CD8-positive, alpha-beta memory T cell (primary cell): ENCODE data around the gene KLHL2. TPM values are rescaled to one million over a fixed set of nuclear protein-coding genes. Genes with fewer than 3 reads are reported as not detected.
A peak's percentile ranks its signal among the peaks of the same experiment; 100 is the strongest.

ENCODE experiments used
- CTCF ChIA-PET: fragments of 350-600 bp; sonication (Branson Sonifier 250); formaldehyde crosslinking; loops from one replicate; lab custom pipeline; 2021; ENCODE audit warnings: antibody characterized with exemption; lab: Charles Lee
- POLR2A ChIA-PET: fragments of 350-600 bp; sonication (Branson Sonifier 250); formaldehyde crosslinking; loops from one replicate; lab custom pipeline; 2021; ENCODE audit warnings: antibody characterized with exemption; lab: Charles Lee
- DNase-seq, 5 donors: peaks; one replicate each; pipeline versions ENCODE4 v3.0.0 to v3.0.0-alpha.2; 2020 to 2022; ENCODE audit warnings: mixed read lengths in 1 of 5
- H3K27ac ChIP-seq: one replicate; pipeline ENCODE4 v1.7.0; 2013; ENCODE audit warnings: low read depth, mild to moderate bottlenecking, low read length, moderate library complexity
- H3K27me3 ChIP-seq: 2 replicates; pipeline ENCODE4 v1.7.0; 2013; ENCODE audit warnings: low read length, mild to moderate bottlenecking; ENCODE audit not compliant: insufficient read depth, poor library complexity, severe bottlenecking
- H3K36me3 ChIP-seq: 2 replicates; pipeline ENCODE4 v1.7.0; 2013; ENCODE audit warnings: mild to moderate bottlenecking, low read length, moderate library complexity; ENCODE audit not compliant: insufficient read depth
- H3K4me1 ChIP-seq: 2 replicates; pipeline ENCODE4 v1.7.0; 2013; ENCODE audit warnings: mild to moderate bottlenecking, low read length, moderate library complexity; ENCODE audit not compliant: insufficient read depth
- H3K4me3 ChIP-seq: 2 replicates; pipeline ENCODE4 v1.7.0; 2013; ENCODE audit warnings: mild to moderate bottlenecking, low read length
- H3K9me3 ChIP-seq: 2 replicates; pipeline ENCODE4 v1.7.0; 2013; ENCODE audit warnings: mild to moderate bottlenecking, low read length
- H3K27ac Mint-ChIP-seq, 8 donors: one replicate each; pipeline ENCODE4 v1.8.0; 2020 to 2021; ENCODE audit warnings: mixed read lengths in 8 of 8, mild to moderate bottlenecking in 6 of 8, inconsistent platforms in 3 of 8, moderate library complexity in 3 of 8
- H3K27me3 Mint-ChIP-seq, 2 donors: one replicate each; pipeline ENCODE4 v1.8.0; 2020 to 2021; ENCODE audit warnings: mixed read lengths in 2 of 2, mild to moderate bottlenecking in 1 of 2, moderate library complexity in 1 of 2
- H3K36me3 Mint-ChIP-seq, 3 donors: one replicate each; pipeline ENCODE4 v1.8.0; 2020 to 2021; ENCODE audit warnings: mixed read lengths in 3 of 3, inconsistent platforms in 1 of 3, mild to moderate bottlenecking in 1 of 3
- H3K4me1 Mint-ChIP-seq, 3 donors: one replicate each; pipeline ENCODE4 v1.8.0; 2020 to 2021; ENCODE audit warnings: mixed read lengths in 3 of 3, inconsistent platforms in 1 of 3, mild to moderate bottlenecking in 1 of 3
- H3K4me3 Mint-ChIP-seq, 7 donors: one replicate each; pipeline ENCODE4 v1.8.0; 2020 to 2021; ENCODE audit warnings: mixed read lengths in 7 of 7, mild to moderate bottlenecking in 6 of 7, moderate library complexity in 4 of 7, inconsistent platforms in 2 of 7
- H3K9me3 Mint-ChIP-seq, 5 donors: one replicate each; pipeline ENCODE4 v1.8.0; 2020 to 2022; ENCODE audit warnings: mixed read lengths in 5 of 5, mild to moderate bottlenecking in 3 of 5, moderate library complexity in 2 of 5, inconsistent platforms in 1 of 5
- polyA plus RNA-seq: library from polyadenylated mRNA; unstranded; fragments of 300-500 nt; fragmentation: Illumina TruSeq; gene quantifications from one replicate; pipeline ENCODE4 v1.2.3, GENCODE V29; 2021
- total RNA-seq, 2 experiments: library from RNA; stranded (reverse); gene quantifications; one replicate each; pipeline ENCODE4 v1.2.3, GENCODE V29; 2021

The KLHL2 gene
- total and polyA plus RNA-seq, 3 experiments from 2014 or later: 5.2 to 25.9 (median 25.7) TPM

GRCh38 chr4:165325732-165326512 is 118.6 kb downstream of the KLHL2 start:
- no peaks in the 10 kb centered on the region for H3K9me3 ChIP-seq
- peaks cover 7 to 17% (median 13%) of the 10 kb centered on the region in 3 donors for H3K4me1 Mint-ChIP-seq
- H3K4me3 Mint-ChIP-seq: peak overlapping the region in 5 of 7 donors; percentile 13 to 82 (median 25)
- peak overlapping the region in 4 of 8 donors; percentile 60 to 89 (median 80) for H3K27ac Mint-ChIP-seq
- peaks cover 25% of the 10 kb centered on the region for H3K4me1 ChIP-seq
- H3K27ac ChIP-seq: peak overlapping the region; percentile 81
- H3K9me3 Mint-ChIP-seq: peaks cover 0 to 1% (median 0%) of the 10 kb centered on the region in 5 donors
- H3K4me3 ChIP-seq: peak overlapping the region; percentile 70
- H3K36me3 Mint-ChIP-seq: peaks cover 0 to 6% (median 6%) of the 10 kb centered on the region in 3 donors
- peaks cover 0 to 7% of the 10 kb centered on the region in 2 donors for H3K27me3 Mint-ChIP-seq
- CTCF ChIA-PET: interaction anchor here (5.1 kb wide), 1 partner anchor 212 kb away, joined by 16 read pairs; the partner anchor contains the start of gene TMEM192
- H3K36me3 ChIP-seq: no peaks in the 10 kb centered on the region
- POLR2A ChIA-PET: no interaction called here
- DNase-seq: no peak
- no peaks in the 10 kb centered on the region for H3K27me3 ChIP-seq

- Histone ChIP-seq H3K4me1 (peaks cover 25% of the 10 kb centered on the region), H3K27me3 (no peaks in the 10 kb centered on the region), H3K9me3 (no peaks in the 10 kb centered on the region), H3K4me3 (peak overlapping the region; percentile 70), H3K36me3 (no peaks in the 10 kb centered on the region), H3K27ac (peak overlapping the region; percentile 81)
- H3K4me1 Mint-ChIP-seq: peaks cover 16 to 23% (median 22%) of the 10 kb centered on the region in 3 donors
- POLR2A ChIA-PET: interaction anchor here (1.0 to 1.1 kb wide), 3 partner anchors 119 to 1832 kb away, joined by 4 to 13 read pairs (median 9); partner anchors contain the start of genes TMA16 and TMEM192
- H3K4me3 Mint-ChIP-seq: no peak overlapping the region
- H3K27me3 Mint-ChIP-seq: peaks cover 0 to 3% of the 10 kb centered on the region in 2 donors
- DNase-seq: no peak
- peaks cover 4 to 12% (median 6%) of the 10 kb centered on the region in 3 donors for H3K36me3 Mint-ChIP-seq
- H3K27ac Mint-ChIP-seq: peak overlapping the region in 1 of 8 donors; percentile 89
- CTCF ChIA-PET: interaction anchor here (0.8 to 5.1 kb wide), 2 partner anchors 196 to 213 kb away, joined by 4 to 16 read pairs; partner anchors contain the start of gene TMEM192
- peaks cover 0 to 1% (median 0%) of the 10 kb centered on the region in 5 donors for H3K9me3 Mint-ChIP-seq
Observed at GRCh38 chr4:165326831-165327210, 119.5 kb downstream of the KLHL2 start.

DNA sequence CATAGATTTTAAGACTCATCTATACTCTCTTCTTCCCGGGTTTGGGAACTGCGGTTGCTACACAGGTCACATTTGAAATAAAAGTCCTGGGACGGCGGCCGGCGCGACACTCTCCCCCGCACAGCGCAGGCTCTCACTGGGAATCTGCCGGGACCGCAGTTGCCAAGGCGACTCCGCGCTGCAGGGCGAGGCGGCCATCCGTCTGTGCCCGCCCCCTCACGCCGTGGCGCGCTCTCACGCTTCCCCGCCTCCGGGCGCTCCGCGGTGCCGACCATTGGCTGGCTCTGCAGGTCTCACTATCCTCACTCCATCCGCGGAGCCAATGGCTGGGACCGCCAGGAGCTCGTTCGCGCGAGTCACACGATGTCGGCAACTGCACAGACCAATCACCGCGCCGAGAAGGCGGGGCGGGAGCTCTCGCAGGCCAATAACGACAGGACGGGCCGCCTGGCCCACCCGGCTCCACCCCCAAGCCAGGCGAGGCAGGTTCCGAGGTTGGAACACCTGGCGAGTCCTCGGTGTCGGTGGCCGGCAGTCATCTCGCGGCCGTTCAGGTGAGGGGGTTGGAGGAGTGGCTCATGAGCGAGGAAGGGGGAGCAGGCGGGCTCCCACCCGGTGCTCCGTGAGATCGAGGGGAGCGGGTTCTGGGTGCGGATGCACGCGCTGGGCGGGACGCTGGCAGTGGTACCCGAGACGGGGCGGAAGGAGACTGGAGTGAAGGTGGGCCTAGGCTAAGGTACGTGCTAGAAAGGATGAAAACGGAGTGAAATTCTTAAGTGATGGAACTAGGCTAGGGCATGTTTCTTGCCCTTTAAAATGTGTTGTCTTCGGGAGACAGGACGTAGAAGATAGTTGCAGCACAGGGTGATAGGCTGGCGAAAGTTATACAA is 120.1 kb downstream of the KLHL2 start, which contains the start of gene MSMO1:
Gene MSMO1 (plus strand): TSS at position 459 of the 890 bp plus-strand sequence. CDS start 5,702 bp downstream, outside the sequence.
- peak; percentile 97 to 99 (median 98) for DNase-seq
- Mint-ChIP-seq H3K27ac (peak within 1 kb of the TSS in 1 of 8 donors; percentile 89), H3K4me1 (peaks cover 23 to 29% (median 28%) of the 10 kb centered on the region in 3 donors), H3K9me3 (peaks cover 0 to 1% (median 0%) of the 10 kb centered on the region in 5 donors), H3K36me3 (peaks cover 4 to 18% (median 6%) of the 10 kb centered on the region in 3 donors), H3K27me3 (peaks cover 0 to 3% of the 10 kb centered on the region in 2 donors), H3K4me3 (no peak within 1 kb of the TSS)
- peak within 1 kb of the TSS; percentile 87 for H3K4me3 ChIP-seq
- peaks cover 25% of the 10 kb centered on the region for H3K4me1 ChIP-seq
- no peaks in the 10 kb centered on the region for H3K27me3 ChIP-seq
- ChIA-PET CTCF (interaction anchor here (0.8 to 5.1 kb wide), 2 partner anchors 197 to 214 kb away, joined by 4 to 16 read pairs; partner anchors contain the start of gene TMEM192), POLR2A (interaction anchor here (0.5 to 1.1 kb wide), 4 partner anchors 27 to 1833 kb away, joined by 3 to 13 read pairs (median 6); partner anchors contain the start of genes TMA16 and TMEM192)
- peak within 1 kb of the TSS; percentile 86 for H3K27ac ChIP-seq
- H3K36me3 ChIP-seq: no peaks in the 10 kb centered on the region
- H3K9me3 ChIP-seq: no peaks in the 10 kb centered on the region

GRCh38 chr4:165328101-165328425 is 120.7 kb downstream of the KLHL2 start:
- peak overlapping the region; percentile 86 for H3K27ac ChIP-seq
- CTCF ChIA-PET: interaction anchor here (1.7 to 5.1 kb wide), 2 partner anchors 196 to 214 kb away, joined by 4 to 16 read pairs; partner anchors contain the start of gene TMEM192
- H3K27ac Mint-ChIP-seq: no peak overlapping the region
- DNase-seq: no peak
- H3K27me3 ChIP-seq: no peaks in the 10 kb centered on the region
- peaks cover 0 to 1% (median 0%) of the 10 kb centered on the region in 5 donors for H3K9me3 Mint-ChIP-seq
- peaks cover 0 to 3% of the 10 kb centered on the region in 2 donors for H3K27me3 Mint-ChIP-seq
- POLR2A ChIA-PET: interaction anchor here (1.1 kb wide), 2 partner anchors 120 to 1834 kb away, joined by 4 to 9 read pairs; partner anchors contain the start of gene TMA16
- H3K36me3 Mint-ChIP-seq: peaks cover 4 to 21% (median 8%) of the 10 kb centered on the region in 3 donors
- H3K4me1 Mint-ChIP-seq: peaks cover 27 to 33% (median 32%) of the 10 kb centered on the region in 3 donors
- H3K4me3 ChIP-seq: peak overlapping the region; percentile 87
- peaks cover 25% of the 10 kb centered on the region for H3K4me1 ChIP-seq
- H3K4me3 Mint-ChIP-seq: no peak overlapping the region
- no peaks in the 10 kb centered on the region for H3K9me3 ChIP-seq
- no peaks in the 10 kb centered on the region for H3K36me3 ChIP-seq

- Mint-ChIP-seq H3K4me3 (no peak overlapping the region), H3K9me3 (peaks cover 0 to 1% (median 0%) of the 10 kb centered on the region in 5 donors), H3K36me3 (peaks cover 4 to 21% (median 5%) of the 10 kb centered on the region in 3 donors), H3K27me3 (peaks cover 0 to 3% of the 10 kb centered on the region in 2 donors), H3K27ac (no peak overlapping the region), H3K4me1 (peaks cover 27 to 33% (median 32%) of the 10 kb centered on the region in 3 donors)
- ChIA-PET POLR2A (no interaction called here), CTCF (interaction anchor here (1.7 kb wide), 1 partner anchor 197 kb away, joined by 4 read pairs; no protein-coding TSS in a partner anchor)
- H3K4me3 ChIP-seq: peak overlapping the region; percentile 87
- DNase-seq: no peak
- H3K4me1 ChIP-seq: peaks cover 25% of the 10 kb centered on the region
- no peaks in the 10 kb centered on the region for H3K9me3 ChIP-seq
- H3K27ac ChIP-seq: peak overlapping the region; percentile 86
- H3K27me3 ChIP-seq: no peaks in the 10 kb centered on the region
- H3K36me3 ChIP-seq: no peaks in the 10 kb centered on the region
Observed at GRCh38 chr4:165328708-165329107, 121.3 kb downstream of the KLHL2 start.

DNA sequence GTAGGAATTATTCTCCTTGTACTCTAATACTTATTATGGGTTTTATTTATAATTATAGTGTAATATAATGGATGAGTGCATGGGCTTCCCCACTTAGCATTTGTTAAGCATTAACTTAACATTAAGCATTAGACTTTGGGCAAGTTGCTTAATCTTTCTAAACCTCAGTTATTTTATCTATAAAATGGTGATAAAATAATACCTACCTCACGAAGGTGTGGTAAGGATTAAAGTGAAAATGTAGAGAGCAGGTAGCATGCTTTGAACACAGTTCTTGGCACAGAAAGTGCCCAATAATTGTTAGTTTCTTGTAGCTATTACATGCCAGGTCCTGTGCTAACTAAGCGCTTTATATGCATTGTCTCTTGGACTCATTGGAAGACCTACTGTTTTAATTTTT is 122.7 kb downstream of the KLHL2 start:
- peaks cover 29% of the 10 kb centered on the region for H3K4me1 ChIP-seq
- Mint-ChIP-seq H3K27ac (no peak overlapping the region), H3K4me3 (peak overlapping the region in 1 of 7 donors; percentile 82), H3K36me3 (peaks cover 4 to 31% (median 4%) of the 10 kb centered on the region in 3 donors), H3K9me3 (peaks cover 0 to 1% (median 0%) of the 10 kb centered on the region in 5 donors), H3K4me1 (peaks cover 30 to 39% (median 33%) of the 10 kb centered on the region in 3 donors), H3K27me3 (peaks cover 0 to 3% of the 10 kb centered on the region in 2 donors)
- POLR2A ChIA-PET: no interaction called here
- no peaks in the 10 kb centered on the region for H3K36me3 ChIP-seq
- H3K27ac ChIP-seq: peak overlapping the region; percentile 1
- no peak overlapping the region for H3K4me3 ChIP-seq
- DNase-seq: no peak
- H3K9me3 ChIP-seq: no peaks in the 10 kb centered on the region
- H3K27me3 ChIP-seq: no peaks in the 10 kb centered on the region
- CTCF ChIA-PET: no interaction called here

DNA sequence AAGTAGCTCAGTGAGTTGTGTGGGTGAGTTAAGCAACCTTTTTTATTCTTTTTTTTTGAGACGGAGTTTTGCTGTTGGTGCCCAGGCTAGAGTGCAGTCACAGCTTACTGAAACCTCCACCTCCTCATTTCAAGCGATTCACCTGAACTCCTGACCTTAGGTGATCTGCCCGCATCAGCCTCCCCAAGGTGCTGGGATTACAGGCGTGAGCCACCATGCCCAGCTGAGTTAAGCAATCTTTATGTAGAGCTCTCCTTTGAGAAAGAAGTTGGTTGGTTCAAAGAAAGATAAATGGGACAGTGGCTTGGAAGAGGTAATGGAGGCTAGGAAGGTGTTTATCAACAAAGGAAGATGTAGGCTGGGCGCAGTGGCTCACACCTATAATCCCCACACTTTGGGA is 123.3 kb downstream of the KLHL2 start:
- no peaks in the 10 kb centered on the region for H3K36me3 ChIP-seq
- H3K4me1 Mint-ChIP-seq: peaks cover 31 to 43% (median 32%) of the 10 kb centered on the region in 3 donors
- H3K27ac ChIP-seq: no peak overlapping the region
- DNase-seq: no peak
- ChIA-PET CTCF (no interaction called here), POLR2A (no interaction called here)
- H3K27ac Mint-ChIP-seq: peak overlapping the region in 1 of 8 donors; percentile 15
- H3K4me1 ChIP-seq: peaks cover 29% of the 10 kb centered on the region
- H3K4me3 ChIP-seq: no peak overlapping the region
- H3K27me3 ChIP-seq: no peaks in the 10 kb centered on the region
- no peaks in the 10 kb centered on the region for H3K9me3 ChIP-seq
- H3K36me3 Mint-ChIP-seq: peaks cover 4 to 32% (median 4%) of the 10 kb centered on the region in 3 donors
- peaks cover 0 to 1% (median 0%) of the 10 kb centered on the region in 5 donors for H3K9me3 Mint-ChIP-seq
- H3K27me3 Mint-ChIP-seq: no peaks in the 10 kb centered on the region
- no peak overlapping the region for H3K4me3 Mint-ChIP-seq
